ENCODE data around the gene SHC2. TPM values are rescaled to one million over a fixed set of nuclear protein-coding genes. Genes with fewer than 3 reads are reported as not detected.
"Not testable (repeated sequence)": the region's sequence is repeated elsewhere in the genome, so short reads cannot be mapped to it uniquely, and the experiment has no call there.

SHC2 gene
- total RNA-seq, 1 experiment from 2014 or later, result 16.6 TPM

DNA sequence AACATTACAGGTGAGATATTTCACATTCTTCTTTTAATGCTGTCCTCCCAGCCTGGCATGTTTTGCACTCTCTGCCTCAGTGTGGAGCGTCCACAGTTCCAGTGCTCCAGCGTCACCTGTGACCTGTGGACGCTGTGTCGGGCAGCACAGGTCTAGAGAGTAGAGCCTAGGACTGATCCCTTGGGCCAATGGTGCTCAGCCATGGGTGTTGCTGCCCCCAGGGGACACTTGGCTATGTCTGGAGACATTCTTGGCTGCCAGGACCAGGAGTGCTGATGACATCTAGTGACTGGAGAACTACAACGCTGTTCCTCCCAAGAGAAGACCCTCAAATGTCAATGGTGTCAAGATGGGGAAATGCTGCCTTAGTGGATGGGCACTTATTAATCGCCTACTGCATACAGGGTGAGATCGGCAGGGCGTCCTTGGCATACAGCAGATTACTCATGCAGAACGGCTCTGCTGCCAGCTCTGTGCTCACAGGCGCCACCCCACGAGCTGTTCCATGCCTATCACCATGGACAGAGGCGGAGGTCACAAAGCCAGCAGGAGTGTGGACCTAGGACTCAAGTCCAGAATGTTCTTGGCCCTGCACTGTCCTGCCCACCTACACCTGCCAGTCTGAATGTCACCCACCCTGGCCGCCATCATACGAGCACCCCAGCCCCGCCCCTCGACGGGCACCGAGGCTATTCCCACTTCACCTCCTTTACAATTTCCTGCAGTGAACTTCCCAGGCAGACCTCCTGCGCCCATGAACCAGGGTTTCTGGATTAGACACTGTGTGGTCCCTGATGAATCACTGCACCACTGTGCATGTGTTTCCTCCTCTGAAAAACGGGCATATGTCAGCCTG lies 21.6 kb upstream of the SHC2 start:
- no peak overlapping the region for H2AK5ac ChIP-seq (ENCODE audit: insufficient read length, low read length)
- no peak overlapping the region for H2BK120ac ChIP-seq (ENCODE audit: low read depth, low read length, poor library complexity, severe bottlenecking)
- H3K27ac ChIP-seq (ENCODE audit: insufficient read length, low read depth, low read length), result no peak overlapping the region
- H2BK12ac ChIP-seq (ENCODE audit: insufficient read length, low read depth, low read length), result no peak overlapping the region
- H3K4me1 Mint-ChIP-seq, result peaks cover 24 to 33% of the 10 kb centered on the region in 2 experiments
- H3T11ph ChIP-seq (ENCODE audit: low read length), result no peak overlapping the region
- no peaks in the 10 kb centered on the region for H3K27me3 ChIP-seq (ENCODE audit: insufficient read depth, low read length)
- H3K18ac ChIP-seq (ENCODE audit: insufficient read length, low read depth, low read length), result no peak overlapping the region
- H3K4me2 ChIP-seq (ENCODE audit: insufficient read depth, insufficient read length, low read length), result no peak overlapping the region
- H3K79me1 ChIP-seq (ENCODE audit: insufficient read depth, low read depth, low read length, poor library complexity, severe bottlenecking), result no peaks in the 10 kb centered on the region
- no peaks in the 10 kb centered on the region; the same call in 1 of the 2 replicates for H3K4me1 ChIP-seq (ENCODE audit: insufficient read depth, low read length)
- H3K27me3 Mint-ChIP-seq (ENCODE audit: low read depth), result peaks cover 39% of the 10 kb centered on the region
- H3K27ac Mint-ChIP-seq, result no peak overlapping the region
- H3K79me2 ChIP-seq (ENCODE audit: insufficient read depth, low read length), result no peaks in the 10 kb centered on the region
- peaks cover 4% of the 10 kb centered on the region for H4K20me1 ChIP-seq (ENCODE audit: control insufficient read depth, insufficient read depth, insufficient read length)
- no peak overlapping the region for H3K14ac ChIP-seq (ENCODE audit: insufficient read depth, low read length)
- no CpG with 5 or more reads among the region's 20 CpGs for WGBS (ENCODE audit: extremely low coverage, insufficient read length, low lambda C conversion rate)
- no peak overlapping the region for H3K23ac ChIP-seq (ENCODE audit: insufficient read length, low read depth, low read length)
- no peaks in the 10 kb centered on the region for H3K23me2 ChIP-seq (ENCODE audit: insufficient read length, low read depth, low read length, poor library complexity, severe bottlenecking)
- H2AFZ ChIP-seq (ENCODE audit: low read length), result no peak overlapping the region
- H4K8ac ChIP-seq (replicated peaks; ENCODE audit: insufficient read length, low read depth, low read length), result no peak overlapping the region
- H2BK5ac ChIP-seq (ENCODE audit: insufficient read length, low read length), result no peak overlapping the region
- H3K36me3 Mint-ChIP-seq (ENCODE audit: insufficient read depth in 1 of 3, low read depth in 3 of 3), result peaks cover 2 to 10% (median 5%) of the 10 kb centered on the region in 3 experiments; a peak in 5 of 7 replicates
- no peak overlapping the region for H3K56ac ChIP-seq (ENCODE audit: insufficient read length, low read depth, low read length)
- no peaks in the 10 kb centered on the region for H3K9me3 ChIP-seq (ENCODE audit: control insufficient read depth, low read depth, low read length)
- H3K9ac ChIP-seq (ENCODE audit: extremely low read depth, insufficient read length, low read length), result no peak overlapping the region
- H4K5ac ChIP-seq (ENCODE audit: insufficient read length, low read depth, low read length), result no peak overlapping the region
- DNase-seq, result no peak
- H2BK15ac ChIP-seq (ENCODE audit: low read depth, low read length), result no peak overlapping the region
- H3K4me3 Mint-ChIP-seq, result no peak overlapping the region
- H3K4ac ChIP-seq (ENCODE audit: low read depth, low read length), result no peak overlapping the region
- no peak overlapping the region for H2BK20ac ChIP-seq (ENCODE audit: low read depth, low read length, poor library complexity, severe bottlenecking)
- H4K91ac ChIP-seq (ENCODE audit: insufficient read length, low read depth, low read length), result no peak overlapping the region
- TF ChIP-seq, protein P1, sequence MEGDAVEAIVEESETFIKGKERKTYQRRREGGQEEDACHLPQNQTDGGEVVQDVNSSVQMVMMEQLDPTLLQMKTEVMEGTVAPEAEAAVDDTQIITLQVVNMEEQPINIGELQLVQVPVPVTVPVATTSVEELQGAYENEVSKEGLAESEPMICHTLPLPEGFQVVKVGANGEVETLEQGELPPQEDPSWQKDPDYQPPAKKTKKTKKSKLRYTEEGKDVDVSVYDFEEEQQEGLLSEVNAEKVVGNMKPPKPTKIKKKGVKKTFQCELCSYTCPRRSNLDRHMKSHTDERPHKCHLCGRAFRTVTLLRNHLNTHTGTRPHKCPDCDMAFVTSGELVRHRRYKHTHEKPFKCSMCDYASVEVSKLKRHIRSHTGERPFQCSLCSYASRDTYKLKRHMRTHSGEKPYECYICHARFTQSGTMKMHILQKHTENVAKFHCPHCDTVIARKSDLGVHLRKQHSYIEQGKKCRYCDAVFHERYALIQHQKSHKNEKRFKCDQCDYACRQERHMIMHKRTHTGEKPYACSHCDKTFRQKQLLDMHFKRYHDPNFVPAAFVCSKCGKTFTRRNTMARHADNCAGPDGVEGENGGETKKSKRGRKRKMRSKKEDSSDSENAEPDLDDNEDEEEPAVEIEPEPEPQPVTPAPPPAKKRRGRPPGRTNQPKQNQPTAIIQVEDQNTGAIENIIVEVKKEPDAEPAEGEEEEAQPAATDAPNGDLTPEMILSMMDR (conservative IDR thresholded peaks at IDR 0.05), result peak; percentile 45
- peaks cover 16 to 24% of the 10 kb centered on the region in 2 experiments for H3K9me3 Mint-ChIP-seq

DNA sequence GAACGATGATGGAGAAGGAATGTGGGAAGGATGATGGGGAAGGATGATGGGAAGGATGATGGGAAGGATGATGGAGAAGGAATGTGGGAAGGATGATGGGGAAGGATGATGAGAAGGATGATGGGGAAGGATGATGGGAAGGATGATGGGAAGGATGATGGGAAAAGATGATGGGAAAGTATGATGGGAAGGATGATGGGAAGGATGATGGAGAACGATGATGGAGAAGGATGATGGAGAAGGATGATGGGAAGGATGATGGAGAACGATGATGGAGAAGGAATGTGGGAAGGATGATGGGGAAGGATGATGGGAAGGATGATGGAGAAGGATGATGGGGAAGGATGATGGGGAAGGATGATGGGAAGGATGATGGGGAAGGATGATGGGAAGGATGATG lies 20.3 kb upstream of the SHC2 start:
- not testable (repeated sequence) for H3K79me2 ChIP-seq (ENCODE audit: insufficient read depth, low read length)

More for the DNA sequence above, 20.3 kb upstream of the SHC2 start:
- H3K9ac ChIP-seq (ENCODE audit: extremely low read depth, insufficient read length, low read length); H3T11ph ChIP-seq (ENCODE audit: low read length); H2BK15ac ChIP-seq (ENCODE audit: low read depth, low read length); H3K4me2 ChIP-seq (ENCODE audit: insufficient read depth, insufficient read length, low read length); DNase-seq; H2AK5ac ChIP-seq (ENCODE audit: insufficient read length, low read length); H2BK120ac ChIP-seq (ENCODE audit: low read depth, low read length, poor library complexity, severe bottlenecking); H3K9me3 ChIP-seq (ENCODE audit: control insufficient read depth, low read depth, low read length); H2BK20ac ChIP-seq (ENCODE audit: low read depth, low read length, poor library complexity, severe bottlenecking); H2BK12ac ChIP-seq (ENCODE audit: insufficient read length, low read depth, low read length); H3K18ac ChIP-seq (ENCODE audit: insufficient read length, low read depth, low read length); H3K23me2 ChIP-seq (ENCODE audit: insufficient read length, low read depth, low read length, poor library complexity, severe bottlenecking); H3K14ac ChIP-seq (ENCODE audit: insufficient read depth, low read length); H3K36me3 Mint-ChIP-seq (ENCODE audit: insufficient read depth in 1 of 3, low read depth in 3 of 3); H3K4ac ChIP-seq (ENCODE audit: low read depth, low read length); H3K27ac ChIP-seq (ENCODE audit: insufficient read length, low read depth, low read length); H3K79me1 ChIP-seq (ENCODE audit: insufficient read depth, low read depth, low read length, poor library complexity, severe bottlenecking); H3K27me3 ChIP-seq (ENCODE audit: insufficient read depth, low read length); H3K27ac Mint-ChIP-seq; H3K23ac ChIP-seq (ENCODE audit: insufficient read length, low read depth, low read length); H3K4me1 ChIP-seq (ENCODE audit: insufficient read depth, low read length); H2BK5ac ChIP-seq (ENCODE audit: insufficient read length, low read length); H4K91ac ChIP-seq (ENCODE audit: insufficient read length, low read depth, low read length); H4K8ac ChIP-seq (replicated peaks; ENCODE audit: insufficient read length, low read depth, low read length); H4K20me1 ChIP-seq (ENCODE audit: control insufficient read depth, insufficient read depth, insufficient read length); H2AFZ ChIP-seq (ENCODE audit: low read length); H3K56ac ChIP-seq (ENCODE audit: insufficient read length, low read depth, low read length); H4K5ac ChIP-seq (ENCODE audit: insufficient read length, low read depth, low read length): not testable (repeated sequence)
- 100% methylated on average over 3 of the region's 3 CpGs for WGBS (ENCODE audit: extremely low coverage, insufficient read length, low lambda C conversion rate)
- Mint-ChIP-seq H3K4me3 (0 out of 5 replicates have a peak overlapping the region, but pooled peaks of 1 of the 2 experiments have one; percentile 13), H3K9me3 (peaks cover 16 to 24% of the 10 kb centered on the region in 2 experiments), H3K27me3 (ENCODE audit: low read depth) (peaks cover 37% of the 10 kb centered on the region), H3K4me1 (peaks cover 21 to 30% of the 10 kb centered on the region in 2 experiments)
